IMR-90 (cell line): Measurements from ENCODE around the gene GFPT1. TPM values are rescaled to one million over a fixed set of nuclear protein-coding genes. Genes with fewer than 3 reads are reported as not detected.

Experiments used
- ATAC-seq: fragments of 200-7000 bp; cut with Tn5 transposase; 2 replicates; pipeline ENCODE4 v1.9.1; 2020; ENCODE audit warnings: low read depth, mild to moderate bottlenecking, moderate library complexity
- BruUV-seq: library from RNA; stranded (reverse); fragments of 400-500 nt; replicated peaks from 2 replicates; lab custom pipeline; 2021; lab: Mats Ljungman, UMichigan
- CTCF ChIA-PET: fragments of 300-600 bp; formaldehyde crosslinking; extraction: SDS; loops from one replicate; lab custom pipeline; 2021; ENCODE audit warnings: antibody characterized with exemption; lab: Yijun Ruan, JAX
- POLR2A ChIA-PET: fragments of 300-600 bp; sonication (Branson Sonifier 250); formaldehyde crosslinking; loops from one replicate; lab custom pipeline; 2022; ENCODE audit warnings: antibody characterized with exemption; ENCODE audit not compliant: unreplicated experiment; lab: Charles Lee
- DNase-seq: peaks from one replicate; pipeline ENCODE4 v3.0.0; 2013
- H2AFZ ChIP-seq: replicated peaks from 2 replicates; pipeline ENCODE3; 2013; ENCODE audit warnings: low read length, mild to moderate bottlenecking; ENCODE audit not compliant: poor library complexity
- H2AK5ac ChIP-seq: 2 replicates; pipeline ENCODE4 v1.6.1; 2013; ENCODE audit warnings: low read depth, low read length, inconsistent platforms
- H2AK9ac ChIP-seq: replicated peaks from 2 replicates; pipeline ENCODE3; 2013; ENCODE audit warnings: mild to moderate bottlenecking, low read depth, low read length, moderate library complexity; ENCODE audit not compliant: poor library complexity
- H2BK120ac ChIP-seq: 2 replicates; pipeline ENCODE4 v1.6.1; 2013; ENCODE audit warnings: low read depth, low read length, inconsistent platforms
- H2BK15ac ChIP-seq: 3 replicates; pipeline ENCODE4 v1.6.1; 2013; ENCODE audit warnings: low read depth, low read length, inconsistent platforms
- H2BK20ac ChIP-seq: 2 replicates; pipeline ENCODE4 v1.6.1; 2013; ENCODE audit warnings: low read depth, mild to moderate bottlenecking, inconsistent platforms, low read length, moderate library complexity
- H2BK5ac ChIP-seq: 2 replicates; pipeline ENCODE4 v1.6.1; 2013; ENCODE audit warnings: mild to moderate bottlenecking, low read depth, low read length, inconsistent platforms; ENCODE audit not compliant: poor library complexity, severe bottlenecking
- H3K14ac ChIP-seq: replicated peaks from 2 replicates; pipeline ENCODE4 v1.6.1; 2013; ENCODE audit warnings: low read depth, low read length, inconsistent platforms
- H3K18ac ChIP-seq: 2 replicates; pipeline ENCODE4 v1.6.1; 2013; ENCODE audit warnings: low read depth, low read length, control low read depth
- H3K23ac ChIP-seq: 2 replicates; pipeline ENCODE4 v1.6.1; 2013; ENCODE audit warnings: low read depth, low read length, inconsistent platforms
- H3K27ac ChIP-seq: 2 replicates; pipeline ENCODE4 v1.5.1; 2013; ENCODE audit warnings: mild to moderate bottlenecking, control low read depth, low read length; ENCODE audit not compliant: insufficient read depth
- H3K27me3 ChIP-seq: 2 replicates; pipeline ENCODE4 v1.6.1; 2013; ENCODE audit warnings: low read length; ENCODE audit not compliant: control insufficient read depth, insufficient read depth
- H3K36me3 ChIP-seq: 2 replicates; pipeline ENCODE4 v1.6.1; 2013; ENCODE audit warnings: low read length, mixed read lengths; ENCODE audit not compliant: control insufficient read depth, insufficient read depth
- H3K4ac ChIP-seq: 2 replicates; pipeline ENCODE4 v1.6.1; 2013; ENCODE audit warnings: low read depth, low read length, inconsistent platforms
- H3K4me1 ChIP-seq: 2 replicates; pipeline ENCODE4 v1.6.1; 2013; ENCODE audit warnings: low read length, mixed read lengths; ENCODE audit not compliant: control insufficient read depth, insufficient read depth
- H3K4me2 ChIP-seq: 2 replicates; pipeline ENCODE4 v1.6.1; 2013; ENCODE audit warnings: low read depth, mild to moderate bottlenecking, control low read depth, low read length, moderate library complexity
- H3K4me3 ChIP-seq: 2 replicates; pipeline ENCODE4 v1.5.1; 2013; ENCODE audit warnings: low read depth, mild to moderate bottlenecking, control low read depth, low read length, moderate library complexity; ENCODE audit not compliant: insufficient read depth
- H3K56ac ChIP-seq: 2 replicates; pipeline ENCODE4 v1.6.1; 2013; ENCODE audit warnings: low read length, inconsistent platforms; ENCODE audit not compliant: insufficient read depth; ENCODE audit errors: extremely low read depth
- H3K79me1 ChIP-seq, 2 experiments: 2 replicates each; pipeline ENCODE4 v1.6.1; 2013; ENCODE audit warnings: low read length in 2 of 2, inconsistent platforms in 1 of 2, low read depth in 1 of 2
- H3K9ac ChIP-seq: 2 replicates; pipeline ENCODE4 v1.6.1; 2013; ENCODE audit warnings: low read depth, low read length, control low read depth
- H3K9me1 ChIP-seq: 2 replicates; pipeline ENCODE4 v1.6.1; 2013; ENCODE audit warnings: low read length, inconsistent platforms; ENCODE audit not compliant: insufficient read depth
- H3K9me3 ChIP-seq: 2 replicates; pipeline ENCODE4 v1.6.1; 2013; ENCODE audit warnings: low read length; ENCODE audit not compliant: control insufficient read depth, insufficient read depth
- H4K20me1 ChIP-seq: 2 replicates; pipeline ENCODE4 v1.6.1; 2013; ENCODE audit warnings: low read length, inconsistent platforms; ENCODE audit not compliant: insufficient read depth
- H4K5ac ChIP-seq: 2 replicates; pipeline ENCODE4 v1.6.1; 2013; ENCODE audit warnings: mild to moderate bottlenecking, low read depth, low read length, control low read depth
- H4K8ac ChIP-seq, 2 experiments: 2 replicates each; pipeline ENCODE4 v1.6.1; 2013; ENCODE audit warnings: low read depth in 2 of 2, low read length in 2 of 2, control low read depth in 1 of 2, inconsistent platforms in 1 of 2
- H4K91ac ChIP-seq: 2 replicates; pipeline ENCODE4 v1.6.1; 2013; ENCODE audit warnings: low read depth, low read length, inconsistent platforms; ENCODE audit not compliant: insufficient read depth
- BHLHE40 ChIP-seq: fragments of 150-350 bp; IDR thresholded peaks from 2 replicates; pipeline ENCODE4 v1.6.1; 2016; ENCODE audit warnings: mild to moderate bottlenecking, low read depth, low read length
- CEBPB ChIP-seq: IDR thresholded peaks from 2 replicates; pipeline ENCODE4 v1.6.1; 2012; ENCODE audit warnings: low read depth, low read length, improper control_type of control experiment
- CHD1 ChIP-seq: IDR thresholded peaks from 2 replicates; pipeline ENCODE4 v1.6.1; 2012; ENCODE audit warnings: low read depth, low read length, improper control_type of control experiment
- CTCF ChIP-seq: conservative IDR thresholded peaks from 2 replicates; pipeline ENCODE4 v1.5.1; 2012; ENCODE audit warnings: mild to moderate bottlenecking, low read depth, low read length, improper control_type of control experiment
- ELK1 ChIP-seq: fragments of 150-350 bp; IDR thresholded peaks from 2 replicates; pipeline ENCODE4 v1.6.1; 2016; ENCODE audit warnings: low read depth, mild to moderate bottlenecking, low read length, moderate library complexity, borderline replicate concordance
- FOS ChIP-seq: fragments of 150-350 bp; IDR thresholded peaks from 2 replicates; pipeline ENCODE4 v1.6.1; 2016; ENCODE audit warnings: low read depth, low read length
- MAFK ChIP-seq: IDR thresholded peaks from 2 replicates; pipeline ENCODE4 v1.6.1; 2012; ENCODE audit warnings: low read depth, low read length, improper control_type of control experiment
- MAZ ChIP-seq: IDR thresholded peaks from 2 replicates; pipeline ENCODE4 v1.6.1; 2012; ENCODE audit warnings: low read depth, mild to moderate bottlenecking, low read length, improper control_type of control experiment, moderate library complexity, borderline replicate concordance
- MXI1 ChIP-seq: IDR thresholded peaks from 2 replicates; pipeline ENCODE4 v1.6.1; 2012; ENCODE audit warnings: low read depth, mild to moderate bottlenecking, low read length, moderate library complexity, borderline replicate concordance
- NFE2L2 ChIP-seq: fragments of 150-350 bp; IDR thresholded peaks from 2 replicates; pipeline ENCODE4 v1.6.1; 2016; ENCODE audit warnings: low read depth, mild to moderate bottlenecking, low read length
- POLR2A ChIP-seq: IDR thresholded peaks from 2 replicates; pipeline ENCODE4 v1.6.1; 2012; ENCODE audit warnings: mild to moderate bottlenecking, low read depth, low read length
- RAD21 ChIP-seq: IDR thresholded peaks from 2 replicates; pipeline ENCODE4 v1.6.1; 2012; ENCODE audit warnings: low read length, improper control_type of control experiment
- RCOR1 ChIP-seq: IDR thresholded peaks from 2 replicates; pipeline ENCODE4 v1.6.1; 2012; ENCODE audit warnings: mild to moderate bottlenecking, low read length, improper control_type of control experiment; ENCODE audit not compliant: insufficient replicate concordance
- RFX5 ChIP-seq: IDR thresholded peaks from 2 replicates; pipeline ENCODE4 v1.8.0; 2012; ENCODE audit warnings: low read depth, mild to moderate bottlenecking, low read length, moderate library complexity
- SMC3 ChIP-seq: fragments of 150-350 bp; IDR thresholded peaks from 2 replicates; pipeline ENCODE4 v1.6.1; 2016; ENCODE audit warnings: low read depth, mild to moderate bottlenecking, antibody characterized with exemption, low read length, moderate library complexity
- USF2 ChIP-seq: fragments of 150-350 bp; IDR thresholded peaks from 2 replicates; pipeline ENCODE4 v1.6.1; 2017; ENCODE audit warnings: mild to moderate bottlenecking, antibody characterized with exemption, low read length, low read depth
- dilution Hi-C: fragments of 300-500 bp; cut with HindIII; formaldehyde crosslinking; loops from one replicate; pipeline ENCODE4 v1.14.3; 2018; ENCODE audit warnings: low sequenced_read_pairs; ENCODE audit not compliant: unreplicated experiment
- in situ Hi-C: fragments of 300-500 bp; cut with MboI; formaldehyde crosslinking; loops from 3 replicates; pipeline ENCODE4 v1.14.3; 2019; ENCODE audit warnings: low sequenced_read_pairs, inconsistent platforms, mixed read lengths
- intact Hi-C: fragments of 100-400 bp; cut with micrococcal nuclease; formaldehyde crosslinking; loops from 2 replicates; pipeline ENCODE4 v1.10.0; 2022
- polyA plus RNA-seq, 3 experiments: library from polyadenylated mRNA; depleted of rRNA; stranded (reverse); fragments of >200 nt; gene quantifications; 2 replicates each; pipeline ENCODE4 v1.2.3, GENCODE V29; 2012; ENCODE audit warnings: low replicate concordance in 1 of 3
- total RNA-seq: library from RNA; depleted of rRNA; stranded (reverse); fragments of >200 nt; gene quantifications from 2 replicates; pipeline ENCODE4 v1.2.3, GENCODE V29; 2012

The GFPT1 gene
- total and polyA plus RNA-seq, 2 of the 4 experiments (the other 2 are of a cell fraction), result 23.5 to 52.9 TPM

GRCh38 chr2:69405306-69405705 lies 18.3 kb upstream of the GFPT1 start:
- CTCF ChIA-PET, result no interaction called here
- intact Hi-C loops, result no loop called here
- in situ Hi-C loops, result no loop called here

More at GRCh38 chr2:69405306-69405705, 18.3 kb upstream of the GFPT1 start:
- TF ChIP-seq CTCF (no peak), FOS (no peak), USF2 (no peak), MXI1 (no peak), SMC3 (no peak), CEBPB (no peak), BHLHE40 (no peak), RAD21 (no peak), RFX5 (no peak), ELK1 (no peak), MAZ (no peak), POLR2A (no peak), NFE2L2 (no peak), RCOR1 (no peak), MAFK (no peak), CHD1 (no peak)
- H3K18ac ChIP-seq, result no peak overlapping the region
- no peak overlapping the region for H3K9ac ChIP-seq
- no TSS peak for BruUV-seq
- H2BK15ac ChIP-seq, result no peak overlapping the region
- H2BK20ac ChIP-seq, result no peak overlapping the region
- dilution Hi-C loops, result no loop called here
- no peak overlapping the region for H2AK5ac ChIP-seq
- no peaks in the 10 kb centered on the region for H3K4me1 ChIP-seq
- no peaks in the 10 kb centered on the region; the same call in 1 of the 2 replicates for H3K9me1 ChIP-seq
- no peak overlapping the region for H3K4me3 ChIP-seq
- H3K27me3 ChIP-seq, result no peaks in the 10 kb centered on the region
- no peak for DNase-seq
- H2BK5ac ChIP-seq, result no peak overlapping the region
- no peak overlapping the region for H4K91ac ChIP-seq
- no peak overlapping the region for H3K4ac ChIP-seq
- no peak overlapping the region for H3K23ac ChIP-seq
- peaks cover 39% of the 10 kb centered on the region for H3K36me3 ChIP-seq
- H2AFZ ChIP-seq, result no peak overlapping the region
- no peak overlapping the region for H4K5ac ChIP-seq
- no peak overlapping the region for H4K8ac ChIP-seq
- POLR2A ChIA-PET, result no interaction called here
- peaks cover 4 to 8% of the 10 kb centered on the region in 2 experiments; a peak in 3 of 4 replicates for H3K79me1 ChIP-seq
- H3K56ac ChIP-seq, result no peak overlapping the region
- H3K9me3 ChIP-seq, result peaks cover 3% of the 10 kb centered on the region
- no peak overlapping the region for H2BK120ac ChIP-seq
- H3K14ac ChIP-seq, result no peak overlapping the region
- no peak overlapping the region for H2AK9ac ChIP-seq
- no peak overlapping the region for H3K4me2 ChIP-seq
- ATAC-seq, result no peak
- no peaks in the 10 kb centered on the region for H4K20me1 ChIP-seq
- no peak overlapping the region for H3K27ac ChIP-seq
